ENCODE results near the gene FOXP1.

The FOXP1 gene

DNA sequence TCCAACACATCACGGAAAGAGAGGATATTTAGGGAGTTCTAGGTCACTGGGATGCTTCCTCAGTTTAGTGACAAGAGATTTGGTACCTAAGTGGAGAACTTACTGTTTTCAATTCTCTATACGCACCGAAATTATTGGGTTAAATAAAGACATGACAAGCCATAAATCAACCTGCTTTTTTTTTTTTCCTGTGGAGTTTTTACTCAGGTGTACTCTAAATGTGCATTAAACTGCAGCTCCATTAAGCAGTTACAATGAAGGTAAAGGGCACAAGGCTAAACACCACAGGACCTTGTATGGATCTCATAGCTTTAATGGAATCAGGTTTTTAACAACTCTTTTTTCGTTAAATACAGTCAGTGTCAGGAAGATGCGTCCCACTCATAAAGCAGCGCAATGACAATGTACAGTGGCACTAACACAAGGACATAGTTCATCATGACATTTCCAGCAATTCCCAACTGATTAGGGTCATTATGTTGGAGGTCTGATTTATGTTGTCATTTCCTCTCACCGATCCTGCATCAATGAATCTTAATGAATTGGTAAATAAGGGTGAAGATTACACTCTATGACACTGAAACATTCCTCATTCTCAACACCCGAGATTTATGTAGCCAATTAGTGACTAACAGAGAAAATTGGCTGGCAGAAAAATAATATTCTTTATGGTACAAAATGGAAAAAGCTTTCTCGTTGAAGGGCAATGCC is 355.2 kb downstream of the FOXP1 start:
- no peak overlapping the region for H3K4me3 ChIP-seq (ENCODE audit: low read depth, low read length)
- no peak for DNase-seq (ENCODE audit: low read depth, low spot score)
- TF ChIP-seq, protein P1, sequence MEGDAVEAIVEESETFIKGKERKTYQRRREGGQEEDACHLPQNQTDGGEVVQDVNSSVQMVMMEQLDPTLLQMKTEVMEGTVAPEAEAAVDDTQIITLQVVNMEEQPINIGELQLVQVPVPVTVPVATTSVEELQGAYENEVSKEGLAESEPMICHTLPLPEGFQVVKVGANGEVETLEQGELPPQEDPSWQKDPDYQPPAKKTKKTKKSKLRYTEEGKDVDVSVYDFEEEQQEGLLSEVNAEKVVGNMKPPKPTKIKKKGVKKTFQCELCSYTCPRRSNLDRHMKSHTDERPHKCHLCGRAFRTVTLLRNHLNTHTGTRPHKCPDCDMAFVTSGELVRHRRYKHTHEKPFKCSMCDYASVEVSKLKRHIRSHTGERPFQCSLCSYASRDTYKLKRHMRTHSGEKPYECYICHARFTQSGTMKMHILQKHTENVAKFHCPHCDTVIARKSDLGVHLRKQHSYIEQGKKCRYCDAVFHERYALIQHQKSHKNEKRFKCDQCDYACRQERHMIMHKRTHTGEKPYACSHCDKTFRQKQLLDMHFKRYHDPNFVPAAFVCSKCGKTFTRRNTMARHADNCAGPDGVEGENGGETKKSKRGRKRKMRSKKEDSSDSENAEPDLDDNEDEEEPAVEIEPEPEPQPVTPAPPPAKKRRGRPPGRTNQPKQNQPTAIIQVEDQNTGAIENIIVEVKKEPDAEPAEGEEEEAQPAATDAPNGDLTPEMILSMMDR (IDR thresholded peaks at IDR 0.05; ENCODE audit: low read depth, low read length), result no peak
- in situ Hi-C loops (cut with HindIII; ENCODE audit: low sequenced_read_pairs), result no loop called here

DNA sequence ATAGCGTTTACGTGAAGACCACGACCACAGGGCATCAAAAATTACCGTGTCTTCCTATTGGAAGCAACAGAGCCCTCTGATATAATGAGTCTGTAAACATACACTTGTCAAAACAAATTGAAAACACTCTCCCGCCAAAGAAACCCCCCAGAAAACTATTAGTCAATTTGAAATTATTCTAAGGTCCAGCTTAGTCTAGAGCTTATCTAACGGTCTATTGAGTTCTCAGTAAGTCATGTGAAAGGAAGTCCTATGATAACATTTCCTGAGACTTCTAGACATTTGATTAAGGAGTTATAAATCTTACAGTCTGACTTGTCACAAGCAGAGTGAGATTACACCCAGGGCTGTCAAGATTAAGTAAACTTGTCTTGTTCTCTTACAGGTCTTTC is 356.3 kb downstream of the FOXP1 start:
- no peak for DNase-seq (ENCODE audit: low read depth, low spot score)
- in situ Hi-C loops (cut with HindIII; ENCODE audit: low sequenced_read_pairs), result no loop called here
- H3K4me3 ChIP-seq (ENCODE audit: low read depth, low read length), result no peak overlapping the region
- TF ChIP-seq, protein P1 (IDR thresholded peaks at IDR 0.05; ENCODE audit: low read depth, low read length), result no peak

- H3K4me3 ChIP-seq (ENCODE audit: low read depth, low read length), result no peak overlapping the region
- peak; percentile 50 for DNase-seq (ENCODE audit: low read depth, low spot score)
- TF ChIP-seq, protein P1 (IDR thresholded peaks at IDR 0.05; ENCODE audit: low read depth, low read length), result no peak
- in situ Hi-C loops (cut with HindIII; ENCODE audit: low sequenced_read_pairs), result no loop called here
Measured at GRCh38 chr3:71226565-71227269, 356.8 kb downstream of the FOXP1 start.

GRCh38 chr3:71225951-71226564 is 357.5 kb downstream of the FOXP1 start:
- in situ Hi-C loops (cut with HindIII; ENCODE audit: low sequenced_read_pairs), result no loop called here
- no peak overlapping the region for H3K4me3 ChIP-seq (ENCODE audit: low read depth, low read length)
- TF ChIP-seq, protein P1 (IDR thresholded peaks at IDR 0.05; ENCODE audit: low read depth, low read length), result no peak
- DNase-seq (ENCODE audit: low read depth, low spot score), result no peak

- in situ Hi-C loops (cut with HindIII; ENCODE audit: low sequenced_read_pairs), result no loop called here
- no peak for DNase-seq (ENCODE audit: low read depth, low spot score)
- TF ChIP-seq, protein P1 (IDR thresholded peaks at IDR 0.05; ENCODE audit: low read depth, low read length), result no peak
- H3K4me3 ChIP-seq (ENCODE audit: low read depth, low read length), result no peak overlapping the region
Measured at GRCh38 chr3:71225002-71225684, 358.4 kb downstream of the FOXP1 start.

Data from astrocyte of the spinal cord (primary cell).